Mesenchymal stem cell (in vitro differentiated cells and primary cell): ENCODE results near the gene VAMP4.

Experiments used
- DNase-seq: peaks from one replicate; pipeline ENCODE4 v3.0.0-alpha.2; 2013
- H2AFZ ChIP-seq: one replicate; pipeline ENCODE4 v1.6.1; 2013; ENCODE audit warnings: low read depth, mild to moderate bottlenecking, control low read depth, inconsistent platforms, low read length, moderate library complexity
- H2AK5ac ChIP-seq: 2 replicates; pipeline ENCODE4 v1.6.1; 2013; ENCODE audit warnings: low read length, moderate library complexity, mild to moderate bottlenecking, inconsistent platforms; ENCODE audit not compliant: severe bottlenecking
- H2BK120ac ChIP-seq: one replicate; pipeline ENCODE4 v1.6.1; 2013; ENCODE audit warnings: low read depth, mild to moderate bottlenecking, inconsistent platforms, low read length, moderate library complexity
- H2BK12ac ChIP-seq, 2 experiments: one replicate each; pipeline ENCODE4 v1.6.1; 2013; ENCODE audit warnings: inconsistent platforms in 2 of 2, low read length in 2 of 2, mild to moderate bottlenecking in 2 of 2, moderate library complexity in 2 of 2, control low read depth in 1 of 2
- H2BK15ac ChIP-seq: one replicate; pipeline ENCODE4 v1.6.1; 2013; ENCODE audit warnings: mild to moderate bottlenecking, low read depth, inconsistent platforms; ENCODE audit not compliant: poor library complexity, severe bottlenecking
- H2BK5ac ChIP-seq: 2 replicates; pipeline ENCODE4 v1.6.1; 2013; ENCODE audit warnings: low read depth, mild to moderate bottlenecking, low read length, control low read depth, inconsistent platforms; ENCODE audit not compliant: poor library complexity, severe bottlenecking
- H3K14ac ChIP-seq, 2 experiments: one replicate each; pipeline ENCODE4 v1.6.1; 2013; ENCODE audit warnings: inconsistent platforms in 2 of 2, low read length in 2 of 2, control low read depth in 1 of 2, mild to moderate bottlenecking in 1 of 2, moderate library complexity in 1 of 2
- H3K18ac ChIP-seq, 2 experiments: one replicate each; pipeline ENCODE4 v1.6.1; 2013; ENCODE audit warnings: inconsistent platforms in 2 of 2, low read length in 2 of 2, control low read depth in 1 of 2, low read depth in 1 of 2, mild to moderate bottlenecking in 1 of 2
- H3K23ac ChIP-seq, 2 experiments: one replicate each; pipeline ENCODE4 v1.6.1; 2013; ENCODE audit warnings: inconsistent platforms in 2 of 2, low read length in 2 of 2, mild to moderate bottlenecking in 2 of 2, moderate library complexity in 2 of 2, control low read depth in 1 of 2
- H3K27ac ChIP-seq: 2 replicates; pipeline ENCODE4 v1.5.1; 2013; ENCODE audit warnings: mild to moderate bottlenecking, moderate library complexity, low read length, control low read depth, inconsistent platforms; ENCODE audit not compliant: poor library complexity, severe bottlenecking
- H3K27me3 ChIP-seq, 2 experiments: 2 replicates each; pipeline versions ENCODE4 v1.6.1 to v1.7.0; 2013; ENCODE audit warnings: low read length in 2 of 2, mild to moderate bottlenecking in 2 of 2, moderate library complexity in 2 of 2, control low read depth in 1 of 2, inconsistent platforms in 1 of 2; ENCODE audit not compliant: control insufficient read depth in 1 of 2, insufficient read depth in 1 of 2
- H3K36me3 ChIP-seq, 2 experiments: 2 replicates each; pipeline versions ENCODE4 v1.6.1 to v1.7.0; 2013; ENCODE audit warnings: low read length in 2 of 2, control low read depth in 1 of 2, inconsistent platforms in 1 of 2, low read depth in 1 of 2, mild to moderate bottlenecking in 1 of 2; ENCODE audit not compliant: insufficient read depth in 2 of 2, control insufficient read depth in 1 of 2
- H3K4ac ChIP-seq, 2 experiments: one replicate each; pipeline ENCODE4 v1.6.1; 2013; ENCODE audit warnings: inconsistent platforms in 2 of 2, low read length in 2 of 2, mild to moderate bottlenecking in 2 of 2, moderate library complexity in 2 of 2, control low read depth in 1 of 2, low read depth in 1 of 2
- H3K4me1 ChIP-seq: 2 replicates; pipeline ENCODE4 v1.6.1; 2013; ENCODE audit warnings: low read depth, low read length, control low read depth; ENCODE audit not compliant: control insufficient read depth, insufficient read depth
- H3K4me2 ChIP-seq: 2 replicates; pipeline ENCODE4 v1.6.1; 2013; ENCODE audit warnings: low read length, mild to moderate bottlenecking, inconsistent platforms; ENCODE audit not compliant: poor library complexity, severe bottlenecking
- H3K4me3 ChIP-seq, 2 experiments: 2 replicates each; pipeline versions ENCODE4 v1.5.1 to v1.7.0; 2013; ENCODE audit warnings: low read length in 2 of 2, mild to moderate bottlenecking in 2 of 2, control low read depth in 1 of 2, low read depth in 1 of 2; ENCODE audit not compliant: insufficient read depth in 1 of 2
- H3K79me1 ChIP-seq: replicated peaks from 2 replicates; pipeline ENCODE4 v1.6.1; 2013; ENCODE audit warnings: mild to moderate bottlenecking, control low read depth, low read length, inconsistent platforms; ENCODE audit not compliant: poor library complexity, severe bottlenecking
- H3K9ac ChIP-seq: 2 replicates; pipeline ENCODE4 v1.7.0; 2013; ENCODE audit warnings: mild to moderate bottlenecking, low read length, moderate library complexity
- H3K9me3 ChIP-seq: 2 replicates; pipeline ENCODE4 v1.7.0; 2013; ENCODE audit warnings: mild to moderate bottlenecking, low read length; ENCODE audit not compliant: control insufficient read depth
- H4K8ac ChIP-seq: one replicate; pipeline ENCODE4 v1.6.1; 2013; ENCODE audit warnings: inconsistent platforms, mild to moderate bottlenecking, low read length, moderate library complexity
- H4K91ac ChIP-seq: one replicate; pipeline ENCODE4 v1.6.1; 2013; ENCODE audit warnings: mild to moderate bottlenecking, low read length, inconsistent platforms
- WGBS: methylation state at CpG from one replicate; pipeline ENCODE4 v1.1.7; 2013; ENCODE audit warnings: mixed read lengths; 5-methylcytosine and 5-hydroxymethylcytosine counted together

The VAMP4 gene

DNA sequence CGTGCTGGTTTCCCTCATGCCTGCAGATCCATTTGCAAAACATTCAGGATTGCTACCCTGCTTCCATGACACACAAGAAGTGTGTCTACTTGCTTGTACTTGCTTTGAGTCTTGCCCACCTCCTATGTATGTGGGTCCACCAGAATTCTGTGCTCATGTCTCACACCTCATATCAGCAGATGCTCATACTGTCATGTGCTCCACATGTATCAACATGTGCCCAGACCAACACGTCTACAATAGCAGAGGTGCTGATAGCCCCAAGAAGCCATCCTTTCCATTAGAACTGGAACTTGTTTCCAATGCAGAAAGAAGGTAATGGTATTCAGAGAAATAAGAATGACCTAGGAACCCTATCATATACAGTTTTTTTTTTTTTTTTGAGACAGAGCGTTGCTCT is 61.5 kb downstream of the VAMP4 start:
- H3K27ac ChIP-seq: no peak overlapping the region
- no peak overlapping the region for H2BK5ac ChIP-seq
- no peak overlapping the region for H3K23ac ChIP-seq
- H2AFZ ChIP-seq: no peak overlapping the region
- H3K36me3 ChIP-seq: no peaks in the 10 kb centered on the region
- H4K8ac ChIP-seq: no peak overlapping the region
- H3K14ac ChIP-seq: no peak overlapping the region
- H3K27me3 ChIP-seq: no peaks in the 10 kb centered on the region
- no peak overlapping the region for H2AK5ac ChIP-seq
- H3K4me1 ChIP-seq: no peaks in the 10 kb centered on the region
- no peak overlapping the region for H3K4me3 ChIP-seq
- no peak overlapping the region for H3K4me2 ChIP-seq
- no peak for DNase-seq
- no peak overlapping the region for H2BK12ac ChIP-seq
- WGBS: 97% methylated on average over 2 of the region's 3 CpGs
- H2BK120ac ChIP-seq: no peak overlapping the region
- H3K79me1 ChIP-seq: no peaks in the 10 kb centered on the region
- no peak overlapping the region for H3K9ac ChIP-seq
- no peak overlapping the region for H2BK15ac ChIP-seq
- no peak overlapping the region for H3K18ac ChIP-seq
- no peaks in the 10 kb centered on the region for H3K9me3 ChIP-seq
- H3K4ac ChIP-seq: no peak overlapping the region
- H4K91ac ChIP-seq: no peak overlapping the region

DNA sequence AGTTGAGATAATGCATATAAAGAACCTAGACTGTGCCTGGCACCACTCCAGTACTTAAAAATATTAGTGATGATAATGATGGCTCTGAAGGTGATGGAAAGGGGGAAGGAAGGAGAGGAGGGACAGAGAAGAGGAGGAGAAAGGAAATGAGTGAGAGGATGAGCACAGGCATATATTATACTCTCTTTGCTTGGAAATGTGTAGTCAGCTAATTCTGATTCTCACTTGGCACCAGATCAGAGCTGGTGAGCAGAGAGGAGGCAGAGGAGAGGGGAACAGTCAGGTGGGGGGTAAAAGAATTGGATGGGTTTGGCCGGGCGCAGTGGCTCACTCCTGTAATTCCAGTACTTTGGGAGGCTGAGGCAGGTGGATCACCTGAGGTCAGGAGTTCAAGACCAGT is 65.0 kb downstream of the VAMP4 start:
- Histone ChIP-seq H2BK120ac (no peak overlapping the region), H2AFZ (no peak overlapping the region), H3K27ac (no peak overlapping the region), H3K14ac (no peak overlapping the region), H2BK5ac (no peak overlapping the region), H4K91ac (no peak overlapping the region), H2BK12ac (no peak overlapping the region), H3K23ac (no peak overlapping the region), H4K8ac (no peak overlapping the region), H3K4me3 (no peak overlapping the region), H2BK15ac (no peak overlapping the region), H2AK5ac (no peak overlapping the region), H3K9me3 (no peaks in the 10 kb centered on the region), H3K4me1 (no peaks in the 10 kb centered on the region), H3K27me3 (peaks cover 0 to 4% of the 10 kb centered on the region in 2 experiments), H3K79me1 (no peaks in the 10 kb centered on the region), H3K4me2 (no peak overlapping the region), H3K4ac (no peak overlapping the region), H3K18ac (no peak overlapping the region), H3K36me3 (no peaks in the 10 kb centered on the region), H3K9ac (no peak overlapping the region)
- WGBS: no CpG with 5 or more reads among the region's 2 CpGs
- no peak for DNase-seq

DNA sequence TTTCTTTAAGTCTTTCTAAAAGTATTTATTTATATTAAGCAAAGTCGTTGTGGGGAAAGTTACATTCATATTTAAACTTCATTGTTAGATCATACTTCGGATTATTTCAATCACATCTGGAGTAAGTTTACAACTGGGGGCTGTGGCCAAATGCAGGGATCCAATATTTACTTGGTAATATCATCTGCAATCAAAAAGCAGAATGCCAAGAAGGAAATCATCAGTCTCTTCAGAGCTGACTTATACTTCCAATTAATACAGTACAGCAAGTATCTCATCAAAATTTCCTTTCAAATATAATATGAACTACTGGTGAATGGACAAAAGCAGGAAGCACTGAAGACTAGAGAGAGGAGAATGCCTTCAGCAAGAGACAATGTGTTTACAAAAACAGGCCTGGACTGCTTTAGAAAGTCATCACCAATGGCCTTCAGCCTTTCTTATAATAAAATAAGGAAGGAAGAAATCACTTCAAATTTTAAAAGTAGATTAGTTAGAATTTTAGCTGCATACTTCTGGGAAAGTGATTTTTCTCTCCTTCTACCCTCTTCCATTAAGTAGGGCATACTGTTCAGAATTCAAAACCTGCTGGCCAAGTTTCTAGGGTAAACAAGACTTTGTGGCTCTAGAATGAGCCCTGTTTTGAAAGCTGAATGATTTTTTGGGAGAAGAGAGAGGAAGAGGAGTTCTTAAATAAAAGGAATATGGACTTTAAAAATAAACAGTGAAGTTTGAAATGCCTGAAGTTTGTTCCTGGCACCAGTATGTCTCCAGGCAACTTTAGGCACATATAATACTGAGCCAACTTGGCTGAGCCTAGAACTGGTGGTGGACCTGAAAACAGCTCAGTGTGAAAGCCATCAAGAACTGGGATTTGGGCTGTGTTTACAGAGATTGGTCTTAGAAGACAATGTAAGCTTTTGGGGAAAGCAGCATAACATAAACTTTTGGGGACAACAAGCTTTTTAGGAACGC is 67.1 kb downstream of the VAMP4 start:
- Histone ChIP-seq H2BK15ac (no peak overlapping the region), H3K9ac (no peak overlapping the region), H3K79me1 (no peaks in the 10 kb centered on the region), H4K91ac (no peak overlapping the region), H3K4me1 (no peaks in the 10 kb centered on the region), H2BK5ac (no peak overlapping the region), H3K27me3 (peaks cover 0 to 4% of the 10 kb centered on the region in 2 experiments), H2AK5ac (no peak overlapping the region), H2BK12ac (no peak overlapping the region), H3K4ac (no peak overlapping the region), H3K18ac (no peak overlapping the region), H3K23ac (no peak overlapping the region), H4K8ac (no peak overlapping the region), H3K14ac (no peak overlapping the region), H3K27ac (no peak overlapping the region), H2BK120ac (no peak overlapping the region), H3K4me2 (no peak overlapping the region), H3K4me3 (no peak overlapping the region), H3K9me3 (no peaks in the 10 kb centered on the region), H2AFZ (no peak overlapping the region), H3K36me3 (no peaks in the 10 kb centered on the region)
- WGBS: 97% methylated on average over 2 of the region's 3 CpGs
- no peak for DNase-seq

DNA sequence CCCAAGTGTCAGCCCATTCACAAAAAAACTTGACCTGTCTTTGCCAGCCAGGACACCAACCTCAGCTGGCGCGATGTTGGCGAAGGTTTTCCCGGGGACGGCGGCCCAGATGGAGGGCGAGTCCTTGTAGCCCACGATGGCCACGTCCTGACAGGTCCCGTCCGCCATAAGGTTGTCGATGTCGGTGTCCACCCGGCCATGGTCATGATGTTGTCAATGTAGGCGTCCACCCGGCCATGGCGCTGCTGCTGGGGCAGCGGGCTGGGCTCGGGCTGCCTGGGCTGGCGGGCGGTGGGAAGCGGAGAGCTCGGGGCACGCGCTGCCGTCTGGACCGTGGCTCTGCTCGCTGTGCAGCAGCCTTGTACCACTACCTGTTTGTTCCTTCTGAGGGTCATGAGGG is 71.1 kb downstream of the VAMP4 start:
- Histone ChIP-seq H3K79me1 (no peaks in the 10 kb centered on the region), H3K23ac (no peak overlapping the region), H3K4me3 (no peak overlapping the region), H3K14ac (peak overlapping the region in 1 of 2 experiments; percentile 26), H2BK5ac (no peak overlapping the region), H3K4me1 (no peaks in the 10 kb centered on the region), H3K36me3 (no peaks in the 10 kb centered on the region), H4K8ac (no peak overlapping the region), H3K27me3 (peaks cover 0 to 4% of the 10 kb centered on the region in 2 experiments), H3K4me2 (no peak overlapping the region), H2AFZ (no peak overlapping the region), H2BK15ac (no peak overlapping the region), H2BK120ac (no peak overlapping the region), H2AK5ac (no peak overlapping the region), H3K4ac (no peak overlapping the region), H3K9me3 (no peaks in the 10 kb centered on the region), H4K91ac (no peak overlapping the region), H3K18ac (no peak overlapping the region), H2BK12ac (no peak overlapping the region), H3K27ac (no peak overlapping the region), H3K9ac (no peak overlapping the region)
- WGBS: 99% methylated on average over 25 of the region's 28 CpGs
- DNase-seq: no peak
